Measurements from ENCODE around the gene TEX101. TPM values are rescaled to one million over a fixed set of nuclear protein-coding genes. Genes with fewer than 3 reads are reported as not detected.

Gene TEX101
- total RNA-seq, 1 experiment from 2014 or later: not detected

Other genes with a start within 250 kb of the TEX101 start
- 0.52 and 0.64 TPM in 2 replicates for gene PSG5, start 228.4 kb upstream of the TEX101 start, total RNA-seq (2014; rRNA removed)
- gene PSG4, start 209.3 kb upstream of the TEX101 start, total RNA-seq (2014; rRNA removed): 0.19 and 0.98 TPM in 2 replicates
- gene PSG9, start 145.4 kb upstream of the TEX101 start, total RNA-seq (2014; rRNA removed): not detected in 2 replicates
- not detected in 2 replicates for gene CD177, start 61.2 kb upstream of the TEX101 start, total RNA-seq (2014; rRNA removed)
- gene LYPD3, start 50.7 kb downstream of the TEX101 start, total RNA-seq (2014; rRNA removed): 0.17 TPM in 1 of 2 replicates, not detected in the other
- gene PHLDB3, start 89.9 kb downstream of the TEX101 start, total RNA-seq (2014; rRNA removed): 7.9 and 10.0 TPM in 2 replicates
- gene ETHE1, start 112.3 kb downstream of the TEX101 start, total RNA-seq (2014; rRNA removed): 40.0 and 40.8 TPM in 2 replicates
- gene ZNF575, start 118.3 kb downstream of the TEX101 start, total RNA-seq (2014; rRNA removed): 1.5 TPM in 1 of 2 replicates, not detected in the other
- gene XRCC1, start 160.6 kb downstream of the TEX101 start, total RNA-seq (2014; rRNA removed): 46.6 and 46.8 TPM in 2 replicates
- 0.29 TPM in 1 of 2 replicates, not detected in the other for gene PINLYP, start 160.9 kb downstream of the TEX101 start, total RNA-seq (2014; rRNA removed)
- gene IRGQ, start 181.2 kb downstream of the TEX101 start, total RNA-seq (2014; rRNA removed): 20.1 and 23.2 TPM in 2 replicates
- 18.3 and 20.3 TPM in 2 replicates for gene ZNF576, start 181.7 kb downstream of the TEX101 start, total RNA-seq (2014; rRNA removed)
- gene SRRM5, start 197.2 kb downstream of the TEX101 start, total RNA-seq (2014; rRNA removed): 0.11 TPM in 1 of 2 replicates, not detected in the other
- gene ZNF428, start 204.7 kb downstream of the TEX101 start, total RNA-seq (2014; rRNA removed): 56.8 and 58.4 TPM in 2 replicates
- 0.69 TPM in 1 of 2 replicates, not detected in the other for gene CADM4, start 225.0 kb downstream of the TEX101 start, total RNA-seq (2014; rRNA removed)